HG03159 (cell line): ENCODE data around the gene CHRDL1.
"Not testable (repeated sequence)": the region's sequence is repeated elsewhere in the genome, so short reads cannot be mapped to it uniquely, and the experiment has no call there.

Source experiments
- ATAC-seq: cut with Tn5 transposase; IDR thresholded peaks from one replicate; pipeline ENCODE4 v1.9.1; 2021; ENCODE audit warnings: mild to moderate bottlenecking, moderate library complexity; ENCODE audit not compliant: unreplicated experiment

CHRDL1 gene

DNA sequence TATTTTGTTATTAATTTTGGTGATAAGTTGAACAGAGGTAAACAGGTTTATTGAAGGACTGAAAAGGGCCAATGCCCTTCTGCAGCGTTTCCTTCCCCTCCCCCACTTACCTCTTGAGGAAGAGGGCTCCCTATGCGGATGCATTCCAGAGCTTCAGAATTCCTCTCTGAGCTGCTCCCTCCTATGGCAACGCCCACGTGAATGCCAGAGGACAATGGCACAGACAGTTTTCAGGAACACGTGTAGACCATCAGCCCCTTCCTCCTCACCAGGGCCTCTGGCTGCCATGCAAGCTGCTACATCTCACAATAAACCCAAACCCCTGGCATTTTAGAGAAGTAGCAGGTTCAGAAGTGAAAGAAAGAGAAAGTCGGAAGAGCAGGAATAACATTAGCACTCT, 127.9 kb downstream of the CHRDL1 start:
- ATAC-seq = no peak

- peak; percentile 90 for ATAC-seq
These were observed 130.2 kb downstream of the CHRDL1 start for GRCh38 chrX:110665223-110666002.

DNA sequence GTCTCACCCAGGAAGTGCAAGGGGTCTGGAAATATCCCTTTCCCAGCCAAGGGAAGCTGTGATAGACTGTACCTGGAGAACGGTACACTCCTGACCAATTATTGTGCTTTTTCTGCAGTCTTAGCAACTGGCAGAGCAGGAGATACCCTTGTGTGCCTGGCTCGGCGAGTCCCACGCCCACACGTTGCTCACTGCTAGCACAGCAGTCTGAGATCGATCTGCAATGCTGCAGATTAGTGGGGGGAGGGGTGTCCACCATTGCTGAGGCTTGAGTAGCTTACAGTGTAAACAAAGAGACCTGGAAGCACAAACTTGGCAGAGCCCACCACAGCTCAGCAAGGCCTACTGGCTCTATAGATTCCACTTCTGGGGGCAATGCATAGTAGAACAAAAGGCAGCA, 138.5 kb downstream of the CHRDL1 start:
- ATAC-seq = no peak

GRCh38 chrX:110654280-110654679, 141.3 kb downstream of the CHRDL1 start:
- not testable (repeated sequence) for ATAC-seq

- ATAC-seq = no peak
These were observed 149.2 kb downstream of the CHRDL1 start for GRCh38 chrX:110646386-110646785.
